Testis (tissue), 2 donors: ENCODE data around the gene WWC2.

Source experiments
- POLR2A ChIP-seq: fragments of 450-650 bp; IDR thresholded peaks from one replicate; pipeline ENCODE4 v1.6.1; 2017; ENCODE audit warnings: antibody characterized with exemption, mild to moderate bottlenecking, moderate library complexity
- TF ChIP-seq, protein P1 (sequence below), 3 experiments: fragments of 450-650 bp in 2 of 3; fragments of 200-600 bp in 1 of 3; sonication (generic) in 1 of 3; IDR thresholded peaks; one replicate each; pipeline ENCODE4 v1.5.1; 2016 to 2019; ENCODE audit warnings: antibody characterized with exemption in 3 of 3, mild to moderate bottlenecking in 2 of 3, moderate library complexity in 1 of 3

DNA sequence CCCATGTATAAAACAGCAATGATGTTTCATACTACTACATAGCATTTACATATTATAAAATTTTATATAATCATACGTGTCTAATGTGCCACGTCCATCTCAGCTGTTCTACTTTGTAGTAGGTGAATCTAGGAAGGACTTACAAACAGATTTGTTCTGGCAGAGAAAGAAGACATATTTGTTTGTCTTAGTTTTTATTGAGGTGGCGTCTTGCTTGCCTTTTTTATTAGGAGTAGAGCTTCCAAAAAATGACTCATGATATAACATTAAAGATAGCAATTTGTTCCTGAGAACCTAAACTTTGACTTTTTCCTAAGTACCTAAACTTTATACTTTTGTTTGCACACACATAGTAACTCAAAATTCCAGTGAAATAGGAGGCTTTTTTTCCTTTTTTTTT, 156.4 kb downstream of the WWC2 start:
- TF ChIP-seq, protein P1, sequence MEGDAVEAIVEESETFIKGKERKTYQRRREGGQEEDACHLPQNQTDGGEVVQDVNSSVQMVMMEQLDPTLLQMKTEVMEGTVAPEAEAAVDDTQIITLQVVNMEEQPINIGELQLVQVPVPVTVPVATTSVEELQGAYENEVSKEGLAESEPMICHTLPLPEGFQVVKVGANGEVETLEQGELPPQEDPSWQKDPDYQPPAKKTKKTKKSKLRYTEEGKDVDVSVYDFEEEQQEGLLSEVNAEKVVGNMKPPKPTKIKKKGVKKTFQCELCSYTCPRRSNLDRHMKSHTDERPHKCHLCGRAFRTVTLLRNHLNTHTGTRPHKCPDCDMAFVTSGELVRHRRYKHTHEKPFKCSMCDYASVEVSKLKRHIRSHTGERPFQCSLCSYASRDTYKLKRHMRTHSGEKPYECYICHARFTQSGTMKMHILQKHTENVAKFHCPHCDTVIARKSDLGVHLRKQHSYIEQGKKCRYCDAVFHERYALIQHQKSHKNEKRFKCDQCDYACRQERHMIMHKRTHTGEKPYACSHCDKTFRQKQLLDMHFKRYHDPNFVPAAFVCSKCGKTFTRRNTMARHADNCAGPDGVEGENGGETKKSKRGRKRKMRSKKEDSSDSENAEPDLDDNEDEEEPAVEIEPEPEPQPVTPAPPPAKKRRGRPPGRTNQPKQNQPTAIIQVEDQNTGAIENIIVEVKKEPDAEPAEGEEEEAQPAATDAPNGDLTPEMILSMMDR (IDR thresholded peaks at IDR 0.05): no peak
- no peak for TF ChIP-seq POLR2A
